ENCODE data around the gene IGLL1. TPM values are rescaled to one million over a fixed set of nuclear protein-coding genes. Genes with fewer than 3 reads are reported as not detected.
A peak's percentile ranks its signal among the peaks of the same experiment; 100 is the strongest.

Gene IGLL1
- total and polyA plus RNA-seq, 10 donors: 0.26 TPM; not detected in 9

DNA sequence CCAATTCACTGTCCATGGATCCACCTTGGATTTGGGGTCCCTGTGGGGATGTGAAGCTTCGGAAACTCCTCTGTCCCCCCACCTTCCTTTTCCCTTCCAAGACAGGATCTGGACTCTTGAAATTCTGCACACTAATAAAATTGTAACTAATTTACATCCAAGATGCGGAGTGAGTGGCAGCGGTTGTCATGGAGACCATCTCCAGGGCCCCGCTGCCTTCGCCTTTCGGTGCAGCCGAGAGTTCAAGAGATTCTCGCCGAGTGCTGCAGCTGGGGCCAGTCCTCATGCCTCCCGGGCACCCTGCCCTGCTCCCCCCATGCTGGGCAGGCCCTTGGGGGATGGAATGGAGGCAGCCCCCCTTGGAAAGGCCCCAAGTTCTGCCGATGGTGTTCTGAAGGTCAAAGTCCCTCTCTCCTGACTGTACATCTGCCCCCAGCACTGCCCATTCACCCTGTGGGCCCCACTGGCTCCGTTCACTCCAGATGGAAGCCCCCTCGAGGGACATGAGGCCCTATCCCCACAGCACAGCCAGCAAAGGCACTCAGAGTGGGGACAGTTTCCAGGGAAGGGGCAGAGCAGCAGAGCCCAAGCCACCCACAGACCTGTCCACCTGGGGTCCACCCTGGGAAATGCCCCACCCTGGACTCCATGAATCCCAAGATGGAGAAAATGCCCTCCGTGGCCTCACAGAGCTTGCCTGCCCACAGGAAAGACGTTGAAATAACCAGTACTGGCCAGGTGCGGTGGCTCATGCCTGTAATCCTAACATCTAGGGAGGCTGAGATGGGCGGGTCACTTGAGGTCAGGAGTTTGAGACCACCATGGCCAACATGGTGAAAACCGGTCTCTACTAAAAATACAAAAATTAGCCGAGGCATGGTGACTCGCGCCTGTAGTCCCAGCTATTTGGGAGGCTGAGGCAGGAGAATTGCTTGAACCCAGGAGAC is 25.9 kb downstream of the IGLL1 start:
- H3K27me3 ChIP-seq (replicated peaks in 1 of 7): peaks cover 0 to 50% (median 0%) of the 10 kb centered on the region in 7 donors
- intact Hi-C loops (cut with DNase I; ENCODE audit: low total_unique reads): no loop called here
- TF ChIP-seq POLR2A (IDR thresholded peaks at IDR 0.05) (no peak), POLR2AphosphoS5 (IDR thresholded peaks at IDR 0.05) (no peak), CTCF (IDR thresholded peaks at IDR 0.05 in 8 of 11, conservative IDR thresholded peaks at IDR 0.05 in 3 of 11) (no peak)
- no peak overlapping the region for H3K27ac ChIP-seq
- no peaks in the 10 kb centered on the region for H3K9me3 ChIP-seq
- WGBS, 5 donors: 82 to 90% (median 88%) methylated on average over 21 of the region's 21 CpGs
- no peaks in the 10 kb centered on the region for H3K36me3 ChIP-seq
- H3K4me3 ChIP-seq: no peak overlapping the region
- no peaks in the 10 kb centered on the region for H3K4me1 ChIP-seq
- peak; percentile 46 for DNase-seq

GRCh38 chr22:23553438-23553837 is 26.7 kb downstream of the IGLL1 start:
- no peak overlapping the region for H3K4me3 ChIP-seq
- peaks cover 0 to 6% (median 1%) of the 10 kb centered on the region in 8 donors for H3K9me3 ChIP-seq
- intact Hi-C loops (cut with DNase I; ENCODE audit: low total_unique reads): no loop called here
- DNase-seq: peak; percentile 18
- 60 to 79% (median 76%) methylated on average over 1 to 5 of the region's 5 CpGs for WGBS, 5 donors
- H3K27me3 ChIP-seq (replicated peaks in 1 of 7): peaks cover 0 to 50% (median 0%) of the 10 kb centered on the region in 7 donors
- TF ChIP-seq POLR2AphosphoS5 (IDR thresholded peaks at IDR 0.05) (no peak), CTCF (IDR thresholded peaks at IDR 0.05 in 8 of 11, conservative IDR thresholded peaks at IDR 0.05 in 3 of 11) (no peak), POLR2A (IDR thresholded peaks at IDR 0.05) (no peak)
- no peak overlapping the region for H3K27ac ChIP-seq
- no peaks in the 10 kb centered on the region for H3K36me3 ChIP-seq
- H3K4me1 ChIP-seq: no peaks in the 10 kb centered on the region

GRCh38 chr22:23552573-23552972 is 27.5 kb downstream of the IGLL1 start:
- no peak for DNase-seq
- no peak for TF ChIP-seq POLR2A (IDR thresholded peaks at IDR 0.05)
- TF ChIP-seq CTCF (IDR thresholded peaks at IDR 0.05 in 8 of 11, conservative IDR thresholded peaks at IDR 0.05 in 3 of 11): no peak
- no peak for TF ChIP-seq POLR2AphosphoS5 (IDR thresholded peaks at IDR 0.05)
- intact Hi-C loops (cut with DNase I; ENCODE audit: low total_unique reads): no loop called here
- H3K27ac ChIP-seq: no peak overlapping the region
- H3K4me3 ChIP-seq: no peak overlapping the region
- no peaks in the 10 kb centered on the region for H3K4me1 ChIP-seq
- H3K27me3 ChIP-seq (replicated peaks in 1 of 7): peaks cover 0 to 46% (median 0%) of the 10 kb centered on the region in 7 donors
- no peaks in the 10 kb centered on the region for H3K36me3 ChIP-seq
- H3K9me3 ChIP-seq: peaks cover 0 to 15% (median 10%) of the 10 kb centered on the region in 8 donors

DNA sequence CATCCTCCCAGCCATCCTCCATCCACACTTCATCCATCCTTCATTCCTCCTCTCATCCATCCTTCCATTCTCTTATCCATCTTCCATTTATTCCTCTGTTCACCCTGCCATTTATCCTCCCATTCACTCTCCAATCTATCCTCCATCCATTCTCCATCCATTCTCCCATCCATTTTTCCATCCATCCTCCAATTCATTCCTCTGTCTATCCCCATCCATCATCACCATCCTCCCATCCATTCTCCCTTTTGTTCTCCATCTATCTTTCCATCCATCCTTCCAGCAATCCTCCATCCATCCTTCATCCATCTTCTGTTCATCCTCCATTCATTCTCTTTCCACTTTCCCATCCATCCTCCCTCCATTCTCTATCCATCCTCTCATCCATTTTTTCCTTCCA is 28.7 kb downstream of the IGLL1 start:
- H3K27ac ChIP-seq: no peak overlapping the region
- H3K4me3 ChIP-seq: no peak overlapping the region
- H3K9me3 ChIP-seq: peaks cover 0 to 24% (median 19%) of the 10 kb centered on the region in 8 donors
- peaks cover 0 to 37% (median 0%) of the 10 kb centered on the region in 7 donors for H3K27me3 ChIP-seq (replicated peaks in 1 of 7)
- intact Hi-C loops (cut with DNase I; ENCODE audit: low total_unique reads): no loop called here
- no peaks in the 10 kb centered on the region for H3K36me3 ChIP-seq
- DNase-seq: no peak
- H3K4me1 ChIP-seq: no peaks in the 10 kb centered on the region
- no peak for TF ChIP-seq POLR2A (IDR thresholded peaks at IDR 0.05)
- TF ChIP-seq CTCF (IDR thresholded peaks at IDR 0.05 in 8 of 11, conservative IDR thresholded peaks at IDR 0.05 in 3 of 11): no peak
- no peak for TF ChIP-seq POLR2AphosphoS5 (IDR thresholded peaks at IDR 0.05)

Data from spleen (tissue), 11 donors.